MM.1S (cell line): ENCODE results near the gene SAXO2.
A peak's percentile ranks its signal among the peaks of the same experiment; 100 is the strongest.
"Not testable (repeated sequence)": the region's sequence is repeated elsewhere in the genome, so short reads cannot be mapped to it uniquely, and the experiment has no call there.

Experiments
- DNase-seq: peaks from one replicate; pipeline ENCODE4 v3.0.0-alpha.2; 2015
- H2AFZ ChIP-seq: fragments of 300-600 bp; sonication (generic); 2 replicates; pipeline ENCODE4 v1.6.0; 2016; ENCODE audit warnings: antibody characterized with exemption, low read length
- H3F3A ChIP-seq: fragments of 300-600 bp; sonication (generic); 2 replicates; pipeline ENCODE4 v1.6.1; 2016; ENCODE audit warnings: mild to moderate bottlenecking, antibody characterized with exemption, low read length, moderate library complexity, mixed read lengths; ENCODE audit not compliant: insufficient read depth
- H3K27ac ChIP-seq: fragments of 300-600 bp; sonication (generic); 2 replicates; pipeline ENCODE4 v1.5.1; 2016; ENCODE audit warnings: mild to moderate bottlenecking, low read length
- H3K27me3 ChIP-seq: fragments of 300-600 bp; sonication (generic); replicated peaks from 2 replicates; pipeline ENCODE4 v1.6.0; 2016; ENCODE audit warnings: low read length; ENCODE audit not compliant: insufficient read depth
- H3K36me3 ChIP-seq: fragments of 300-600 bp; sonication (generic); replicated peaks from 2 replicates; pipeline ENCODE4 v1.6.1; 2016; ENCODE audit warnings: mild to moderate bottlenecking, low read length, mixed read lengths; ENCODE audit not compliant: insufficient read depth
- H3K4me1 ChIP-seq: fragments of 300-600 bp; sonication (generic); 2 replicates; pipeline ENCODE4 v1.6.1; 2016; ENCODE audit warnings: low read length, mixed read lengths
- H3K4me2 ChIP-seq: fragments of 300-600 bp; sonication (generic); 2 replicates; pipeline ENCODE4 v1.6.0; 2016; ENCODE audit warnings: low read depth, low read length
- H3K4me3 ChIP-seq: fragments of 300-600 bp; sonication (generic); 2 replicates; pipeline ENCODE4 v1.5.1; 2016; ENCODE audit warnings: low read length, mixed read lengths
- H3K79me2 ChIP-seq: fragments of 300-600 bp; sonication (generic); 2 replicates; pipeline ENCODE4 v1.6.1; 2016; ENCODE audit warnings: mixed run types, low read length, mixed read lengths
- H3K9ac ChIP-seq: fragments of 300-600 bp; sonication (generic); 2 replicates; pipeline ENCODE4 v1.6.1; 2016; ENCODE audit warnings: low read length, mixed read lengths
- H3K9me2 ChIP-seq: fragments of 300-600 bp; sonication (generic); replicated peaks from 2 replicates; pipeline ENCODE4 v1.6.1; 2016; ENCODE audit warnings: mild to moderate bottlenecking, low read length, mixed read lengths; ENCODE audit not compliant: insufficient read depth
- H3K9me3 ChIP-seq: fragments of 300-600 bp; sonication (generic); replicated peaks from 2 replicates; pipeline ENCODE4 v1.6.1; 2016; ENCODE audit warnings: mild to moderate bottlenecking, low read length, mixed read lengths; ENCODE audit not compliant: insufficient read depth
- H4K20me1 ChIP-seq: fragments of 300-600 bp; sonication (generic); 2 replicates; pipeline ENCODE4 v1.6.1; 2016; ENCODE audit warnings: mild to moderate bottlenecking, low read length, moderate library complexity, mixed read lengths; ENCODE audit not compliant: insufficient read depth
- EZH2 ChIP-seq: fragments of 300-600 bp; sonication (generic); optimal IDR thresholded peaks from 2 replicates; pipeline ENCODE3; 2017; ENCODE audit warnings: low read depth, mild to moderate bottlenecking, antibody characterized with exemption, low read length, mixed read lengths
- EZH2phosphoT487 ChIP-seq: fragments of 300-600 bp; sonication (generic); IDR thresholded peaks from 2 replicates; pipeline ENCODE4 v1.6.1; 2018; ENCODE audit warnings: antibody characterized with exemption, low read length
- TF ChIP-seq, protein P1 (sequence below): fragments of 300-600 bp; sonication (generic); IDR thresholded peaks from 2 replicates; pipeline ENCODE4 v1.5.1; 2016; ENCODE audit warnings: antibody characterized with exemption, low read length, mixed read lengths

Gene SAXO2

DNA sequence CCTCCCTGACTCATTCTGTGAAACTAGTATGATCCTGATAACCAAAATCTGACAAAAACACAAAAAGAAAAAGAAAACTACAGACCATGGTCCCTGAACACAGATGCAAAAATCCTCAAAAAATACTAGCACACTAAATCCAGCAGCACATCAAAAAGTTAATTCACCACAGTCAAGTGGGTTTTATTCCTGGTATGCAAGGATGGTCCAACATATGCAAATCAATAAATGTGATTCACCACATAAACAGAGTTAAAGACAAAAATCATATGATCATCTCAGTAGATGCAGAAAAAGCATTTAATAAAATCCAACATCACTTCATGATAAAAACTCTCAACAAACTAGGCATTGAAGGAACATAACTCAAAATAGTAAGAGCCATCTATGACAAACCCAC lies 12.8 kb downstream of the SAXO2 start:
- TF ChIP-seq, protein P1, sequence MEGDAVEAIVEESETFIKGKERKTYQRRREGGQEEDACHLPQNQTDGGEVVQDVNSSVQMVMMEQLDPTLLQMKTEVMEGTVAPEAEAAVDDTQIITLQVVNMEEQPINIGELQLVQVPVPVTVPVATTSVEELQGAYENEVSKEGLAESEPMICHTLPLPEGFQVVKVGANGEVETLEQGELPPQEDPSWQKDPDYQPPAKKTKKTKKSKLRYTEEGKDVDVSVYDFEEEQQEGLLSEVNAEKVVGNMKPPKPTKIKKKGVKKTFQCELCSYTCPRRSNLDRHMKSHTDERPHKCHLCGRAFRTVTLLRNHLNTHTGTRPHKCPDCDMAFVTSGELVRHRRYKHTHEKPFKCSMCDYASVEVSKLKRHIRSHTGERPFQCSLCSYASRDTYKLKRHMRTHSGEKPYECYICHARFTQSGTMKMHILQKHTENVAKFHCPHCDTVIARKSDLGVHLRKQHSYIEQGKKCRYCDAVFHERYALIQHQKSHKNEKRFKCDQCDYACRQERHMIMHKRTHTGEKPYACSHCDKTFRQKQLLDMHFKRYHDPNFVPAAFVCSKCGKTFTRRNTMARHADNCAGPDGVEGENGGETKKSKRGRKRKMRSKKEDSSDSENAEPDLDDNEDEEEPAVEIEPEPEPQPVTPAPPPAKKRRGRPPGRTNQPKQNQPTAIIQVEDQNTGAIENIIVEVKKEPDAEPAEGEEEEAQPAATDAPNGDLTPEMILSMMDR = no peak
- TF ChIP-seq EZH2 = no peak
- no peak for TF ChIP-seq EZH2phosphoT487
- no peak overlapping the region for H3K4me2 ChIP-seq
- peaks cover 35% of the 10 kb centered on the region for H3K27me3 ChIP-seq
- H3K9me2 ChIP-seq = no peaks in the 10 kb centered on the region
- H3F3A ChIP-seq = no peaks in the 10 kb centered on the region
- no peaks in the 10 kb centered on the region for H4K20me1 ChIP-seq
- H3K9me3 ChIP-seq = no peaks in the 10 kb centered on the region
- no peak overlapping the region for H3K9ac ChIP-seq
- no peak overlapping the region for H2AFZ ChIP-seq
- H3K36me3 ChIP-seq = no peaks in the 10 kb centered on the region
- DNase-seq = no peak
- no peaks in the 10 kb centered on the region for H3K79me2 ChIP-seq
- H3K27ac ChIP-seq = no peak overlapping the region
- H3K4me3 ChIP-seq = no peak overlapping the region
- no peaks in the 10 kb centered on the region for H3K4me1 ChIP-seq

DNA sequence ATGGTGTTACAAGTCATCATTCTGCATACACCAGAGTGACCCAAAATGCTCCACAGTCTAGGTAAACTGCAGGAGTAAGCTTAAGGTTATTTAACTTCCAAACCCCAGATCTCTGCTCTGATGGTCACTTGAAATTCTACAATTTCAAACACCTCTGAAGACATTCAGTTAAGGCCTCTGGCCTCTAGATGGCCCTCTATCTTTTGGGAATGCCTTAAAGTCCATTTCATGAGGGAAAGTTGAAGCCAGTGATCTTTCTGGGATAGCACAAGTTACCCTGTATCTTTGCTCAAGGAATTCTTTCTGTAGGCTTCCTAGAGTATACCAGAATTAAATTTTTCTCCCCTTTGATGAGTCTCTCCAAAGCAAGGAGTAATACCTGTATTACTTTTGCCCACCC lies 18.7 kb downstream of the SAXO2 start:
- H3K9ac ChIP-seq, H3F3A ChIP-seq, H3K4me3 ChIP-seq, H3K9me3 ChIP-seq, H3K79me2 ChIP-seq, H4K20me1 ChIP-seq, H3K9me2 ChIP-seq, DNase-seq, H2AFZ ChIP-seq, H3K4me2 ChIP-seq, H3K36me3 ChIP-seq, H3K27ac ChIP-seq, H3K4me1 ChIP-seq: not testable (repeated sequence)
- H3K27me3 ChIP-seq = peaks cover 72% of the 10 kb centered on the region
- TF ChIP-seq, protein P1 = peak; percentile 24

DNA sequence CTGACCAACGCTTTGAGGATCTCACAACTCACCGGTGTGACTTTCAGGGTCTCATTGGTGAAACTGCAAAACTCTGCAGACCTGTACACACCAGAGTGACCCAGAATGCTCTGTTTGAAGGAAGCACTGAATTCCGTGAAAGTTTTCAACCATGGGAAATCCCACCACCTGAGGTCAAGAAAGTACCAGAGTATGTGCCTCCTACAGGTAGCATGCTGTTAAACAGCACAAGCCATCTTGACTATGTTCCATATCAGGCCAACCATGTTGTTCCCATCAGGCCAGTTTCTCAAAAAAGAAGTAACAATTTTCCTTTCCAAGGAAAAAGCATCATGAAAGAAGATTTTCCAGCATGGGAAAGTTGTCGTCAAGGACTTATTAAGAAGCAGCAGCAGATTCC lies 19.8 kb downstream of the SAXO2 start:
- not testable (repeated sequence) for H3K4me2 ChIP-seq, H2AFZ ChIP-seq, H3K4me3 ChIP-seq, H4K20me1 ChIP-seq, H3K9me3 ChIP-seq, DNase-seq, H3K79me2 ChIP-seq, H3K36me3 ChIP-seq, H3K4me1 ChIP-seq, H3K27ac ChIP-seq, H3F3A ChIP-seq, H3K9ac ChIP-seq, H3K9me2 ChIP-seq
- peaks cover 71% of the 10 kb centered on the region for H3K27me3 ChIP-seq

DNA sequence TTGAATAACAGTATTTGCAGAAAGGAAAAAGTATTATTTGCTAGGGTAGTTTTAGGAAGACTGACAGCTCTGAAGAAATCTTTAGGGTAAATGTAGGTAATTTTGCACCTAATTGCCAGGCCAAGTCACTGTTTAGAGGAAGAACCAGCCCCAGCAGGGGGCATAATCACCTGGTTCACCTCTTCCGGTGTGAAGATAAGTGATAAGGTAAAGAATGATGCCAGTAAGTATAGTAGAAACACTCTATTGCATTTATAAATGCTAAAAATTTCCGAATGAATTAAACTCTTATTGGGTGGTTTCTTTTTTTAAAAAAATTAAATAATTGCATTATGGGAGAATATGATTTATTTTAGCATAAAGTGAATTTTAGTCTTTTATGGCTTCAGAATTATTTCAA lies 21.8 kb downstream of the SAXO2 start:
- not testable (repeated sequence) for H3K9me3 ChIP-seq, H3K4me2 ChIP-seq, H3K79me2 ChIP-seq, H2AFZ ChIP-seq, H3K36me3 ChIP-seq, H3K4me1 ChIP-seq, DNase-seq, H3F3A ChIP-seq, H3K9ac ChIP-seq, H4K20me1 ChIP-seq, H3K27ac ChIP-seq, H3K4me3 ChIP-seq, H3K9me2 ChIP-seq
- H3K27me3 ChIP-seq = peaks cover 72% of the 10 kb centered on the region

DNA sequence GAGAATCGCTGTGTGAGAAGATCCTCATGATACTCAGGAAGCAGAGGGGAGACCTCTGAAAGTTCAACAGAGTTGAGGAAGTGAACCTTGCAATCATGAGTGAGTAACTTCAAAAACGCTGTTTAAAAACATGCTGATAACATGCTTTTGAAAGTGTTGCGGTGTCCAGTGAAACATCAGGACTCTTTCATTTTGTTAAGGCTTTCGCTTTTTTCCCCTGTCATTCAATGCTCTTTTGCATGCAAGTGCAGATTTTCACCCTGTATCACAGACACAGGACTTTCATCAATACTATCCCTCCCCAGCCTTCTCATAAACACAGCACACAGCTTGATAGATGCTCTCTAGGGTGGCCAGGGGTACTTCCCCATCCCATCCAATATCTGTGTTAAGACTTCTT lies 23.9 kb downstream of the SAXO2 start:
- peak; percentile 83 for DNase-seq
- not testable (repeated sequence) for H3K4me1 ChIP-seq

DNA sequence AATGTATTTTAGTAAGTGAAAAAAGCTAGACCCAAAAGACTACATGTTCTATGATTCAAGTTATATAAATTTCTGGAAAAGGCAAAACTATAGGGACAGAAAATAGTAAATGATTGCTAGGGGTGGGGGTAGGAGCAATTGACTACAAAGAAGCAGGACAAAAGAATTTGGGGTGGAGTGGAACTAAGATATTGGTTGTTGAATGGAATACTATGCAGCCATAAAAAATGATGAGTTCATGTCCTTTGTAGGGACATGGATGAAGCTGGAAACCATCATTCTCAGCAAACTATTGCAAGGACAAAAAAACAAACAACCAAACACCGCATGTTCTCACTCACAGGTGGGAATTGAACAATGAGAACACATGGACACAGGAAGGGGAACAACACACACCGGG lies 25.6 kb downstream of the SAXO2 start:
- not testable (repeated sequence) for H3K36me3 ChIP-seq, H3K9ac ChIP-seq, H3K4me3 ChIP-seq, H2AFZ ChIP-seq, H3K27ac ChIP-seq, H3K79me2 ChIP-seq, H3K4me1 ChIP-seq, DNase-seq, H3K9me3 ChIP-seq, H3K9me2 ChIP-seq, H3K4me2 ChIP-seq, H4K20me1 ChIP-seq, H3F3A ChIP-seq
- H3K27me3 ChIP-seq = peaks cover 69% of the 10 kb centered on the region

More for the DNA sequence above, 23.9 kb downstream of the SAXO2 start:
- not testable (repeated sequence) for H3K4me3 ChIP-seq, H3K9me2 ChIP-seq, H4K20me1 ChIP-seq, H3K9me3 ChIP-seq, H3K4me2 ChIP-seq, H3K36me3 ChIP-seq, H2AFZ ChIP-seq, H3F3A ChIP-seq, H3K9ac ChIP-seq, H3K27ac ChIP-seq, H3K79me2 ChIP-seq
- H3K27me3 ChIP-seq = peaks cover 77% of the 10 kb centered on the region
